D721Med (cell line): Measurements from ENCODE around the gene CCDC85C.

Experiments used
- DNase-seq: peaks from one replicate; pipeline ENCODE4 v3.0.0; 2011; ENCODE audit warnings: low spot score; ENCODE audit not compliant: insufficient read length
- FAIRE-seq: peaks from 2 replicates; lab custom pipeline; 2011; peaks lifted over from hg19 to GRCh38; lab: Jason Lieb, UNC
- CTCF ChIP-seq: IDR thresholded peaks from 2 replicates; pipeline ENCODE4 v1.5.1; 2012; ENCODE audit warnings: mild to moderate bottlenecking, control low read depth; ENCODE audit not compliant: insufficient read depth; ENCODE audit errors: missing control alignments

CCDC85C gene

GRCh38 chr14:99475660-99476059 is 128.3 kb downstream of the CCDC85C start:
- no peak for FAIRE-seq

GRCh38 chr14:99475179-99475578 is 128.8 kb downstream of the CCDC85C start:
- DNase-seq (no peak), FAIRE-seq (no peak)
- TF ChIP-seq CTCF: no peak

More at GRCh38 chr14:99475660-99476059, 128.3 kb downstream of the CCDC85C start:
- no peak for TF ChIP-seq CTCF
- no peak for DNase-seq

GRCh38 chr14:99473458-99473857 is 130.5 kb downstream of the CCDC85C start:
- FAIRE-seq (no peak), DNase-seq (no peak)
- TF ChIP-seq CTCF: no peak

GRCh38 chr14:99472937-99473336 is 131.1 kb downstream of the CCDC85C start:
- DNase-seq (no peak), FAIRE-seq (no peak)
- no peak for TF ChIP-seq CTCF

- no peak for TF ChIP-seq CTCF
- DNase-seq: no peak
- no peak for FAIRE-seq
Observed at GRCh38 chr14:99471731-99472130, 132.3 kb downstream of the CCDC85C start.

GRCh38 chr14:99468836-99469592 is 135.0 kb downstream of the CCDC85C start:
- no peak for TF ChIP-seq CTCF
- FAIRE-seq (no peak), DNase-seq (no peak)

GRCh38 chr14:99468081-99468480 is 135.9 kb downstream of the CCDC85C start:
- no peak for TF ChIP-seq CTCF
- DNase-seq (no peak), FAIRE-seq (no peak)
